Adrenal gland (tissue), 5 donors: Measurements from ENCODE around the gene DMAC2L.
A peak's percentile ranks its signal among the peaks of the same experiment; 100 is the strongest.

ENCODE experiments used
- POLR2A ChIP-seq, 2 donors: fragments of 450-650 bp; IDR thresholded peaks; one replicate each; pipeline ENCODE4 v1.6.1; 2017; ENCODE audit warnings: antibody characterized with exemption in 2 of 2, mild to moderate bottlenecking in 2 of 2, moderate library complexity in 1 of 2
- TF ChIP-seq, protein P1 (sequence below), 6 experiments: fragments of 450-650 bp in 4 of 6; fragments of 200-600 bp in 2 of 6; sonication (generic) in 1 of 6; IDR thresholded peaks; 1 replicate in 5 of 6; 2 replicates in 1 of 6; pipeline versions ENCODE4 v1.5.1 to v1.8.0; 2016 to 2021; ENCODE audit warnings: antibody characterized with exemption in 6 of 6, mild to moderate bottlenecking in 2 of 6, moderate library complexity in 1 of 6
- donor health status: DM: no; HTN: no; CAD: no.

DNA sequence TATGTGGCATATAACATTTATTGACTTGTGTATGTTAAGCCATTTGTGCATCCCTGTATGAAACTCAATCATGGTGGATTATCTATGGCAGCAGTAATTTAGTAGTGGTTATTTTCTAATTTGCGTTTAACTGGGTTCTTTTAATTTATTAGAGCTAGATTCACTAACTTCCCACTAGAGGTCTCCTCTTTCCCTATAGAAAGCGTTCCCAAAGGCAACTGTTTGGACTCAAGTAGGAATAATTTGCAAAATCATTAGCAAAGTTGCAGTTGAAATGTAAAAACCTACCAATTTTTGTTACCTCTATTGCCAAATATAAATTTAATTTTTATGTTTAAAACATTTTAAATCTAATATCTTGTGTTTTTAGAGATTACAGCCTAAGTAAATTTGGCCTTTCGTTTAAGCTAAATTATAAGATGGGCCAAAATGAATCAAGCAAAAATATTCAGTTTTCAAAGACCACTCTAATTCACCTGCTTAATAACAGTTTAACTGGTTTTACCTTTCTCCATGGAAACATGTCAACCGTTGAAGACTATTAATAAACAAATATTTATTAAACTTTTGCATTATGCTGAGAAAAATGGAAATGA is 6.0 kb downstream of the DMAC2L start:
- TF ChIP-seq, protein P1, sequence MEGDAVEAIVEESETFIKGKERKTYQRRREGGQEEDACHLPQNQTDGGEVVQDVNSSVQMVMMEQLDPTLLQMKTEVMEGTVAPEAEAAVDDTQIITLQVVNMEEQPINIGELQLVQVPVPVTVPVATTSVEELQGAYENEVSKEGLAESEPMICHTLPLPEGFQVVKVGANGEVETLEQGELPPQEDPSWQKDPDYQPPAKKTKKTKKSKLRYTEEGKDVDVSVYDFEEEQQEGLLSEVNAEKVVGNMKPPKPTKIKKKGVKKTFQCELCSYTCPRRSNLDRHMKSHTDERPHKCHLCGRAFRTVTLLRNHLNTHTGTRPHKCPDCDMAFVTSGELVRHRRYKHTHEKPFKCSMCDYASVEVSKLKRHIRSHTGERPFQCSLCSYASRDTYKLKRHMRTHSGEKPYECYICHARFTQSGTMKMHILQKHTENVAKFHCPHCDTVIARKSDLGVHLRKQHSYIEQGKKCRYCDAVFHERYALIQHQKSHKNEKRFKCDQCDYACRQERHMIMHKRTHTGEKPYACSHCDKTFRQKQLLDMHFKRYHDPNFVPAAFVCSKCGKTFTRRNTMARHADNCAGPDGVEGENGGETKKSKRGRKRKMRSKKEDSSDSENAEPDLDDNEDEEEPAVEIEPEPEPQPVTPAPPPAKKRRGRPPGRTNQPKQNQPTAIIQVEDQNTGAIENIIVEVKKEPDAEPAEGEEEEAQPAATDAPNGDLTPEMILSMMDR (IDR thresholded peaks at IDR 0.05), result peak; percentile 42 to 70 (median 55)
- TF ChIP-seq POLR2A (IDR thresholded peaks at IDR 0.05), result no peak
